ENCODE data around the gene RBKS. TPM values are rescaled to one million over a fixed set of nuclear protein-coding genes. Genes with fewer than 3 reads are reported as not detected.
A peak's percentile ranks its signal among the peaks of the same experiment; 100 is the strongest.

The RBKS gene
- total RNA-seq, 1 experiment from 2014 or later = 4.5 TPM

DNA sequence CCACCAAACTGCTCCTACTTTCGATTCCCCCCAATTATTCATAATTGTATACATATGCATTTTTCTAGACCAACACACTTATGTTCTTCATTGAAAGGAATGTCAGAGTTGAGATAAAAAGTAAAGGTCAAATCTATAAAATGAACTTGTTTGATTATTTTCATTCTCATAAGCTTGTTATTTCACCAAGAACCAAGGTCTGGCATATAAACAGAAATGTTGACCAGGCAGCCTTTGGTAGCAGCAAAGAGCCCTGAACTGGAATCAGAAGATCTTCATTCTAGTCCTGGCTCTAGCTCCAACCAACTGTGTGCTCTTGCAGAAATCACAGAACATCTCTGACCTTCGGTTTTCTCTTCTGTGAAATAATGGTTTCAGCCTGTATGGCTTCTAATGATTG, 42.9 kb downstream of the RBKS start:
- TF ChIP-seq, protein P1, sequence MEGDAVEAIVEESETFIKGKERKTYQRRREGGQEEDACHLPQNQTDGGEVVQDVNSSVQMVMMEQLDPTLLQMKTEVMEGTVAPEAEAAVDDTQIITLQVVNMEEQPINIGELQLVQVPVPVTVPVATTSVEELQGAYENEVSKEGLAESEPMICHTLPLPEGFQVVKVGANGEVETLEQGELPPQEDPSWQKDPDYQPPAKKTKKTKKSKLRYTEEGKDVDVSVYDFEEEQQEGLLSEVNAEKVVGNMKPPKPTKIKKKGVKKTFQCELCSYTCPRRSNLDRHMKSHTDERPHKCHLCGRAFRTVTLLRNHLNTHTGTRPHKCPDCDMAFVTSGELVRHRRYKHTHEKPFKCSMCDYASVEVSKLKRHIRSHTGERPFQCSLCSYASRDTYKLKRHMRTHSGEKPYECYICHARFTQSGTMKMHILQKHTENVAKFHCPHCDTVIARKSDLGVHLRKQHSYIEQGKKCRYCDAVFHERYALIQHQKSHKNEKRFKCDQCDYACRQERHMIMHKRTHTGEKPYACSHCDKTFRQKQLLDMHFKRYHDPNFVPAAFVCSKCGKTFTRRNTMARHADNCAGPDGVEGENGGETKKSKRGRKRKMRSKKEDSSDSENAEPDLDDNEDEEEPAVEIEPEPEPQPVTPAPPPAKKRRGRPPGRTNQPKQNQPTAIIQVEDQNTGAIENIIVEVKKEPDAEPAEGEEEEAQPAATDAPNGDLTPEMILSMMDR (conservative IDR thresholded peaks at IDR 0.05) = no peak
- no peak for TF ChIP-seq EZH2 (IDR thresholded peaks at IDR 0.05; ENCODE audit: low read depth)
- Histone ChIP-seq H4K20me1 (ENCODE audit: insufficient read depth) (no peaks in the 10 kb centered on the region), H3K9me2 (ENCODE audit: insufficient read depth) (no peaks in the 10 kb centered on the region), H3K4me2 (no peak overlapping the region), H3K79me2 (ENCODE audit: low read depth) (no peaks in the 10 kb centered on the region), H3K27me3 (ENCODE audit: insufficient read depth, low read depth) (no peaks in the 10 kb centered on the region), H3K4me3 (no peak overlapping the region), H3K4me1 (replicated peaks; ENCODE audit: insufficient read depth) (no peaks in the 10 kb centered on the region), H2AFZ (no peak overlapping the region), H3F3A (ENCODE audit: insufficient read depth, low read depth) (no peaks in the 10 kb centered on the region), H3K27ac (no peak overlapping the region), H3K9me3 (ENCODE audit: insufficient read depth, low read depth) (no peaks in the 10 kb centered on the region), H3K36me3 (ENCODE audit: low read depth) (no peaks in the 10 kb centered on the region)
- ChIA-PET POLR2A (ENCODE audit: unreplicated experiment) (interaction anchor here (0.6 to 0.7 kb wide), 2 partner anchors 9 to 787 kb away, joined by 6 read pairs; no protein-coding TSS in a partner anchor), CTCF (no interaction called here)
- BruUV-seq (replicated peaks) = no TSS peak
- no peak for DNase-seq
- intact Hi-C loops (cut with micrococcal nuclease; ENCODE audit: unreplicated experiment) = no loop called here

DNA sequence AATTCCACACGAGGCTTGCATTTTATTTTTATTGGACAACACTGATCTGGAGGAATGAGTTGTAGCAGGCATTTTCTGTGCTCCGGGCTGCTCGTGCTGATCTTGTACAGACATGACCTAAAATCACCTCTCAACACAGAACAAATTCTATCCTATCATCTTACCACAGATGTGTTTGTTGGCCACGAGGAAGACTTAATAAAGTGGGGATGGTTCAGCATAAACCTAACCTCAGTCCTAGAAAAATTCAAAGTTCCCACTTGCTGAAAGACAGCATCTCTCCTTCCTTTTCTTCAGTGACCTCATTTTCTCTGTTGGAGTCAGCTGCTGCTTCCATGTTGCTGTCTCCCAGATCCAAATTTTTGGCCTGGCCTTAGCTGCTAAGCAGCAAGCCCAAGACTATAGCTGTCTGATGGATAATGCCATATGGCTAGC, 45.3 kb downstream of the RBKS start:
- Histone ChIP-seq H3K4me2 (no peak overlapping the region), H3K4me3 (no peak overlapping the region), H3K27me3 (ENCODE audit: insufficient read depth, low read depth) (no peaks in the 10 kb centered on the region), H2AFZ (no peak overlapping the region), H3F3A (ENCODE audit: insufficient read depth, low read depth) (no peaks in the 10 kb centered on the region), H3K9me3 (ENCODE audit: insufficient read depth, low read depth) (no peaks in the 10 kb centered on the region), H3K4me1 (replicated peaks; ENCODE audit: insufficient read depth) (no peaks in the 10 kb centered on the region), H3K9me2 (ENCODE audit: insufficient read depth) (no peaks in the 10 kb centered on the region), H4K20me1 (ENCODE audit: insufficient read depth) (no peaks in the 10 kb centered on the region), H3K27ac (no peak overlapping the region), H3K79me2 (ENCODE audit: low read depth) (no peaks in the 10 kb centered on the region), H3K36me3 (ENCODE audit: low read depth) (no peaks in the 10 kb centered on the region)
- intact Hi-C loops (cut with micrococcal nuclease; ENCODE audit: unreplicated experiment) = no loop called here
- ChIA-PET POLR2A (ENCODE audit: unreplicated experiment) (no interaction called here), CTCF (no interaction called here)
- no TSS peak for BruUV-seq (replicated peaks)
- no peak for TF ChIP-seq EZH2 (IDR thresholded peaks at IDR 0.05; ENCODE audit: low read depth)
- TF ChIP-seq, protein P1 (conservative IDR thresholded peaks at IDR 0.05) = no peak
- no peak for DNase-seq

DNA sequence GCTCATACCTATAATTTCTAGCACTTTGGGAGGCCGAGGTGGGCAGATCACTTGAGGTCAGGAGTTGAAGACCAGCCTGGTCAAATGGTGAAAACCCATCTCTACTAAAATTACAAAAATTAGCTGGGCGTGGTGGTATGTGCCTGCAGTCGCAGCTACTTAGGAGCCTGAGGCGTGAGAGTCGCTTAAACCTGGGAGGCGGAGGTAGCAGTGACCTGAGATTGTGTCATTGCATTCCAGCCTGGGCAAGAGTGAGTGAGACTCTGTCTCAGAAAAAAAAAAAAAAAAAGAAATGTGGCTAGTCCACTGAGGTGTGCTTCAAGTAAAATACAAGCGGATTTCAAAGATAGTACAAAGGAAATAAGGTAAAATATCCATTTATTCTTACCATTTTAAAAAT, 46.2 kb downstream of the RBKS start:
- TF ChIP-seq, protein P1 (conservative IDR thresholded peaks at IDR 0.05) = no peak
- no peak for TF ChIP-seq EZH2 (IDR thresholded peaks at IDR 0.05; ENCODE audit: low read depth)
- H4K20me1 ChIP-seq (ENCODE audit: insufficient read depth) = no peaks in the 10 kb centered on the region
- BruUV-seq (replicated peaks) = no TSS peak
- ChIA-PET POLR2A (ENCODE audit: unreplicated experiment) (interaction anchor here (0.6 kb wide), 1 partner anchor 13 kb away, joined by 3 read pairs; no protein-coding TSS in a partner anchor), CTCF (interaction anchor here (0.7 kb wide), 2 partner anchors 121 to 551 kb away, joined by 3 to 4 read pairs; no protein-coding TSS in a partner anchor)
- H3K4me1 ChIP-seq (replicated peaks; ENCODE audit: insufficient read depth) = no peaks in the 10 kb centered on the region
- no peaks in the 10 kb centered on the region for H3K9me2 ChIP-seq (ENCODE audit: insufficient read depth)
- H3K4me2 ChIP-seq = no peak overlapping the region
- no peaks in the 10 kb centered on the region for H3K79me2 ChIP-seq (ENCODE audit: low read depth)
- no peak overlapping the region for H3K27ac ChIP-seq
- no peak overlapping the region for H2AFZ ChIP-seq
- peak in 1 of 2 experiments; percentile 51 for DNase-seq
- no peak overlapping the region for H3K4me3 ChIP-seq
- H3K27me3 ChIP-seq (ENCODE audit: insufficient read depth, low read depth) = no peaks in the 10 kb centered on the region
- H3F3A ChIP-seq (ENCODE audit: insufficient read depth, low read depth) = no peaks in the 10 kb centered on the region
- no peaks in the 10 kb centered on the region for H3K36me3 ChIP-seq (ENCODE audit: low read depth)
- H3K9me3 ChIP-seq (ENCODE audit: insufficient read depth, low read depth) = no peaks in the 10 kb centered on the region
- intact Hi-C loops (cut with micrococcal nuclease; ENCODE audit: unreplicated experiment) = no loop called here

Data from PC-9 (cell line).